GM12878 (cell line): ENCODE results near the gene RASGRF2. TPM values are rescaled to one million over a fixed set of nuclear protein-coding genes. Genes with fewer than 3 reads are reported as not detected.

ENCODE experiments used
- BMI1 ChIP-seq: fragments of 450-650 bp; IDR thresholded peaks from 2 replicates; pipeline ENCODE4 v1.6.1; 2016; ENCODE audit warnings: mild to moderate bottlenecking, moderate library complexity, borderline replicate concordance
- CEBPB ChIP-seq, 2 experiments: fragments of 150-350 bp in 1 of 2; IDR thresholded peaks; 2 replicates each; pipeline ENCODE4 v1.6.1; 2012 to 2014; ENCODE audit warnings: low read depth in 2 of 2, low read length in 2 of 2, borderline replicate concordance in 1 of 2, inconsistent platforms in 1 of 2
- HDGF ChIP-seq: fragments of 450-650 bp; IDR thresholded peaks from 2 replicates; pipeline ENCODE4 v1.6.1; 2016; ENCODE audit warnings: antibody characterized with exemption
- KLF5 ChIP-seq: fragments of 450-650 bp; IDR thresholded peaks from 2 replicates; pipeline ENCODE4 v1.6.1; 2014; ENCODE audit warnings: mild to moderate bottlenecking; ENCODE audit not compliant: partially characterized antibody
- MEF2B ChIP-seq: fragments of 450-650 bp; IDR thresholded peaks from 2 replicates; pipeline ENCODE4 v1.6.1; 2018; ENCODE audit warnings: mild to moderate bottlenecking, moderate library complexity; ENCODE audit not compliant: partially characterized antibody, poor library complexity, severe bottlenecking
- MTA2 ChIP-seq: fragments of 450-650 bp; IDR thresholded peaks from 2 replicates; pipeline ENCODE4 v1.6.1; 2016; ENCODE audit warnings: low read depth, mild to moderate bottlenecking, moderate library complexity
- MYC ChIP-seq: IDR thresholded peaks from 2 replicates; pipeline ENCODE4 v1.6.1; 2011; ENCODE audit warnings: mild to moderate bottlenecking, low read length, moderate library complexity, inconsistent platforms; ENCODE audit not compliant: insufficient read depth, insufficient replicate concordance, insufficient read length, severe bottlenecking
- NFIC ChIP-seq: IDR thresholded peaks from 2 replicates; pipeline ENCODE4 v1.6.1; 2012; ENCODE audit warnings: low read depth, mild to moderate bottlenecking, inconsistent platforms, low read length, moderate library complexity
- PML ChIP-seq: IDR thresholded peaks from 2 replicates; pipeline ENCODE4 v1.6.1; 2012; ENCODE audit warnings: low read length, inconsistent platforms
- polyA plus RNA-seq, 11 experiments: library from polyadenylated mRNA; depleted of rRNA in 4 of 11; unstranded in 6 of 11; stranded (reverse) in 5 of 11; fragments of >200 nt; fragmentation: Nextera tagmentation in 4 of 11; fragmentation: Illumina TruSeq in 1 of 11; extraction: Ambion mirVana in 4 of 11; extraction: Trizol in 1 of 11; gene quantifications; 1 replicate in 1 of 11; 2 replicates in 10 of 11; pipeline versions ENCODE4 v1.2.1 to v1.2.3, GENCODE V29; 2011 to 2016; ENCODE audit warnings: inconsistent platforms in 2 of 11, missing spikeins in 2 of 11, low read depth in 1 of 11
- total RNA-seq, 4 experiments: library from RNA; depleted of rRNA in 3 of 4; stranded (reverse); fragments of >200 nt in 3 of 4; fragmentation: Illumina TruSeq in 1 of 4; extraction: Trizol in 1 of 4; gene quantifications; 2 replicates each; pipeline versions ENCODE4 v1.2.1 to v1.2.3, GENCODE V29; 2013 to 2021
- TF ChIP-seq, protein P1 (sequence below): IDR thresholded peaks from 2 replicates; pipeline ENCODE4 v1.6.1; 2012; ENCODE audit warnings: improper control_type of control experiment, low read depth, low read length; ENCODE audit not compliant: insufficient replicate concordance

RASGRF2 gene
- total and polyA plus RNA-seq, 10 of the 15 experiments (the other 5 are each of a cell fraction or from before 2014, with no cell fraction given) = 0.05 to 0.24 (median 0.07) TPM

GRCh38 chr5:81205058-81205457 lies 244.9 kb downstream of the RASGRF2 start (continued):
- TF ChIP-seq, protein P1, sequence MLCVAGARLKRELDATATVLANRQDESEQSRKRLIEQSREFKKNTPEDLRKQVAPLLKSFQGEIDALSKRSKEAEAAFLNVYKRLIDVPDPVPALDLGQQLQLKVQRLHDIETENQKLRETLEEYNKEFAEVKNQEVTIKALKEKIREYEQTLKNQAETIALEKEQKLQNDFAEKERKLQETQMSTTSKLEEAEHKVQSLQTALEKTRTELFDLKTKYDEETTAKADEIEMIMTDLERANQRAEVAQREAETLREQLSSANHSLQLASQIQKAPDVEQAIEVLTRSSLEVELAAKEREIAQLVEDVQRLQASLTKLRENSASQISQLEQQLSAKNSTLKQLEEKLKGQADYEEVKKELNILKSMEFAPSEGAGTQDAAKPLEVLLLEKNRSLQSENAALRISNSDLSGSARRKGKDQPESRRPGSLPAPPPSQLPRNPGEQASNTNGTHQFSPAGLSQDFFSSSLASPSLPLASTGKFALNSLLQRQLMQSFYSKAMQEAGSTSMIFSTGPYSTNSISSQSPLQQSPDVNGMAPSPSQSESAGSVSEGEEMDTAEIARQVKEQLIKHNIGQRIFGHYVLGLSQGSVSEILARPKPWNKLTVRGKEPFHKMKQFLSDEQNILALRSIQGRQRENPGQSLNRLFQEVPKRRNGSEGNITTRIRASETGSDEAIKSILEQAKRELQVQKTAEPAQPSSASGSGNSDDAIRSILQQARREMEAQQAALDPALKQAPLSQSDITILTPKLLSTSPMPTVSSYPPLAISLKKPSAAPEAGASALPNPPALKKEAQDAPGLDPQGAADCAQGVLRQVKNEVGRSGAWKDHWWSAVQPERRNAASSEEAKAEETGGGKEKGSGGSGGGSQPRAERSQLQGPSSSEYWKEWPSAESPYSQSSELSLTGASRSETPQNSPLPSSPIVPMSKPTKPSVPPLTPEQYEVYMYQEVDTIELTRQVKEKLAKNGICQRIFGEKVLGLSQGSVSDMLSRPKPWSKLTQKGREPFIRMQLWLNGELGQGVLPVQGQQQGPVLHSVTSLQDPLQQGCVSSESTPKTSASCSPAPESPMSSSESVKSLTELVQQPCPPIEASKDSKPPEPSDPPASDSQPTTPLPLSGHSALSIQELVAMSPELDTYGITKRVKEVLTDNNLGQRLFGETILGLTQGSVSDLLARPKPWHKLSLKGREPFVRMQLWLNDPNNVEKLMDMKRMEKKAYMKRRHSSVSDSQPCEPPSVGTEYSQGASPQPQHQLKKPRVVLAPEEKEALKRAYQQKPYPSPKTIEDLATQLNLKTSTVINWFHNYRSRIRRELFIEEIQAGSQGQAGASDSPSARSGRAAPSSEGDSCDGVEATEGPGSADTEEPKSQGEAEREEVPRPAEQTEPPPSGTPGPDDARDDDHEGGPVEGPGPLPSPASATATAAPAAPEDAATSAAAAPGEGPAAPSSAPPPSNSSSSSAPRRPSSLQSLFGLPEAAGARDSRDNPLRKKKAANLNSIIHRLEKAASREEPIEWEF = no peak
- TF ChIP-seq NFIC (no peak), MYC (no peak), MTA2 (no peak), CEBPB (IDR thresholded peaks at IDR 0.05; ENCODE audit: borderline replicate concordance in 1 of 2, low read depth in 2 of 2, low read length in 2 of 2) (no peak), KLF5 (no peak), HDGF (no peak), MEF2B (no peak), BMI1 (no peak), PML (no peak)
